Lung (tissue), 12 donors: ENCODE results near the gene CACNA1A. TPM values are rescaled to one million over a fixed set of nuclear protein-coding genes. Genes with fewer than 3 reads are reported as not detected.

Experiments used
- ATAC-seq: fragments of 200-7000 bp; cut with Tn5 transposase; one replicate; pipeline ENCODE4 v1.9.1; 2020; ENCODE audit warnings: moderate number of reproducible peaks; ENCODE audit not compliant: insufficient read depth, low FRiP score
- DNase-seq, 3 donors: peaks; one replicate each; pipeline ENCODE4 v3.0.0-alpha.2; 2013 to 2017
- H3K27ac ChIP-seq, 2 donors: one replicate each; pipeline ENCODE4 v1.5.1; 2013; ENCODE audit warnings: mild to moderate bottlenecking in 2 of 2, moderate library complexity in 2 of 2, control low read depth in 1 of 2, inconsistent platforms in 1 of 2, low read depth in 1 of 2, low read length in 1 of 2
- H3K27me3 ChIP-seq, 3 donors: one replicate each; pipeline ENCODE4 v1.5.1; 2013; ENCODE audit warnings: low read length in 2 of 3; ENCODE audit not compliant: control insufficient read depth in 3 of 3, insufficient read depth in 3 of 3
- H3K36me3 ChIP-seq, 4 donors: one replicate each; pipeline ENCODE4 v1.5.1; 2013; ENCODE audit warnings: low read length in 4 of 4, mild to moderate bottlenecking in 1 of 4, moderate library complexity in 1 of 4; ENCODE audit not compliant: control insufficient read depth in 4 of 4, insufficient read depth in 4 of 4
- H3K4me1 ChIP-seq, 5 donors: one replicate each; pipeline ENCODE4 v1.5.1; 2013; ENCODE audit warnings: low read length in 5 of 5, mild to moderate bottlenecking in 2 of 5, moderate library complexity in 1 of 5; ENCODE audit not compliant: control insufficient read depth in 5 of 5, insufficient read depth in 5 of 5
- H3K4me3 ChIP-seq: one replicate; pipeline ENCODE4 v1.5.1; 2013; ENCODE audit warnings: mild to moderate bottlenecking, control low read depth, moderate library complexity
- H3K9ac ChIP-seq, 2 donors: one replicate each; pipeline ENCODE4 v1.5.1; 2013; ENCODE audit warnings: low read length in 2 of 2, control low read depth in 1 of 2; ENCODE audit not compliant: insufficient read depth in 1 of 2
- H3K9me3 ChIP-seq, 4 donors: one replicate each; pipeline ENCODE4 v1.5.1; 2013; ENCODE audit warnings: low read length in 3 of 4, mild to moderate bottlenecking in 1 of 4, moderate library complexity in 1 of 4; ENCODE audit not compliant: control insufficient read depth in 4 of 4, insufficient read depth in 3 of 4
- CTCF ChIP-seq: IDR thresholded peaks from 2 replicates; pipeline ENCODE4 v1.5.1; 2012; ENCODE audit warnings: mild to moderate bottlenecking; ENCODE audit errors: control extremely low read depth, extremely low read depth
- WGBS, 2 donors: extraction: QIAGEN DNeasy Blood & Tissue Kit; methylation state at CpG; one replicate each; pipeline ENCODE4 v1.1.7; 2013; 5-methylcytosine and 5-hydroxymethylcytosine counted together
- polyA plus RNA-seq, 2 donors: library from polyadenylated mRNA; stranded (reverse); fragments of 200-250 nt; gene quantifications; one replicate each; pipeline ENCODE4 v1.2.1, GENCODE V29; 2013
- total RNA-seq, 2 donors: library from RNA; depleted of rRNA in 1 of 2; stranded (reverse); fragments of >200 nt in 1 of 2; gene quantifications; one replicate each; pipeline ENCODE4 v1.2.1, GENCODE V29; 2014 to 2021
- donor health status: control.
- donor health status: control.
- donor health status: Bipolar disorder and iron deficiency.
- donor health status: healthy.
- donor health status: DM: yes; HTN: yes; CAD: no.

Gene CACNA1A
- total and polyA plus RNA-seq, 4 donors = 0.27 to 1.00 (median 0.75) TPM

- H3K36me3 ChIP-seq = no peaks in the 10 kb centered on the region
- H3K27ac ChIP-seq = no peak overlapping the region
- 93 to 94% methylated on average over 8 of the region's 8 CpGs for WGBS, 2 donors
- DNase-seq = no peak
- no peaks in the 10 kb centered on the region for H3K27me3 ChIP-seq
- TF ChIP-seq CTCF = no peak
- ATAC-seq = no peak
- H3K9me3 ChIP-seq = no peaks in the 10 kb centered on the region
- H3K4me3 ChIP-seq = no peak overlapping the region
- H3K4me1 ChIP-seq = peaks cover 3 to 14% (median 4%) of the 10 kb centered on the region in 5 donors
- no peak overlapping the region for H3K9ac ChIP-seq
These were observed 329.9 kb downstream of the CACNA1A start for GRCh38 chr19:13176345-13176744.

GRCh38 chr19:13173139-13173737 lies 333.0 kb downstream of the CACNA1A start:
- no peak overlapping the region for H3K4me3 ChIP-seq
- no peaks in the 10 kb centered on the region for H3K9me3 ChIP-seq
- H3K27ac ChIP-seq = peak overlapping the region; percentile 57 to 61
- no peaks in the 10 kb centered on the region for H3K27me3 ChIP-seq
- peaks cover 3 to 19% (median 4%) of the 10 kb centered on the region in 5 donors for H3K4me1 ChIP-seq
- 78 to 95% methylated on average over 12 of the region's 12 CpGs for WGBS, 2 donors
- H3K9ac ChIP-seq = no peak overlapping the region
- TF ChIP-seq CTCF = no peak
- ATAC-seq (no peak), DNase-seq (no peak)
- H3K36me3 ChIP-seq = no peaks in the 10 kb centered on the region

GRCh38 chr19:13172346-13173138 lies 333.7 kb downstream of the CACNA1A start:
- no peaks in the 10 kb centered on the region for H3K36me3 ChIP-seq
- H3K27ac ChIP-seq = peak overlapping the region; percentile 61 to 76
- no peak overlapping the region for H3K9ac ChIP-seq
- 28 to 31% methylated on average over 18 of the region's 18 CpGs for WGBS, 2 donors
- no peaks in the 10 kb centered on the region for H3K9me3 ChIP-seq
- no peaks in the 10 kb centered on the region for H3K27me3 ChIP-seq
- no peak for TF ChIP-seq CTCF
- DNase-seq (peak; percentile 65 to 75 (median 71)), ATAC-seq (no peak)
- peaks cover 3 to 19% (median 4%) of the 10 kb centered on the region in 5 donors for H3K4me1 ChIP-seq
- H3K4me3 ChIP-seq = no peak overlapping the region
